Measurements from ENCODE around the gene PPP4R1. TPM values are rescaled to one million over a fixed set of nuclear protein-coding genes. Genes with fewer than 3 reads are reported as not detected.

The PPP4R1 gene
- total RNA-seq, 1 donor from 2014 or later: 136 TPM

DNA sequence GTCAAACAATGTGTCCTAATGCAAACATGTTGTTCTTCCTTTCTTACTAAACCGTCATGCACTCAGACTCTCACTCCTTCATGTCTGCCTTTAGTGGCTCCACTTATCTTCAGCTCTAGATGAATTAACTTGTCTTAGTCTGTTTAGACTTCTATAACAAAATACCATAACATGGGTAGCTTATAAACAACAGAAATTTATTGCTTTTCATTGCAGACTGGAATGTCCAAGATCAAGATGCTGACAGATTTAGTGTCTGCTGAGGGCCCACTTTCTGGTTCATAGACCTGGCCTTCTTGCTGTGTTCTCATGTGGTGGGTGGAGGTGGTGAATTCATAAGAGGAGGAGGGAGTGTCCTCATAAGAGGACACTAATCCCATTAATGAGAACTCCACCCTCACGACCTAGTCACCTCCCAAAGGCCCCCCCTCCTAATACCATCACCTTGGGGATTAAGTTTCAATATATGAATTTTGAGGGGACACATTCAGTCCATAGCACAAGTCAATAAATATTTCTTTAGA, 106.7 kb downstream of the PPP4R1 start:
- Mint-ChIP-seq H3K9me3 (ENCODE audit: unreplicated experiment) (no peaks in the 10 kb centered on the region), H3K4me1 (ENCODE audit: low read depth, unreplicated experiment) (peaks cover 9% of the 10 kb centered on the region), H3K27ac (ENCODE audit: unreplicated experiment) (no peak overlapping the region), H3K27me3 (ENCODE audit: unreplicated experiment) (no peaks in the 10 kb centered on the region), H3K36me3 (ENCODE audit: unreplicated experiment) (peaks cover 9% of the 10 kb centered on the region), H3K4me3 (ENCODE audit: unreplicated experiment) (no peak overlapping the region)
- DNase-seq: no peak
- no peak for TF ChIP-seq CTCF (IDR thresholded peaks at IDR 0.05; ENCODE audit: partially characterized antibody, unreplicated experiment)

- no peaks in the 10 kb centered on the region for H3K9me3 Mint-ChIP-seq (ENCODE audit: unreplicated experiment)
- peaks cover 16% of the 10 kb centered on the region for H3K36me3 Mint-ChIP-seq (ENCODE audit: unreplicated experiment)
- peak overlapping the region; percentile 21 for H3K4me3 Mint-ChIP-seq (ENCODE audit: unreplicated experiment)
- peak overlapping the region; percentile 80 for H3K27ac Mint-ChIP-seq (ENCODE audit: unreplicated experiment)
- no peak for DNase-seq
- no peak for TF ChIP-seq CTCF (IDR thresholded peaks at IDR 0.05; ENCODE audit: partially characterized antibody, unreplicated experiment)
- peaks cover 9% of the 10 kb centered on the region for H3K4me1 Mint-ChIP-seq (ENCODE audit: low read depth, unreplicated experiment)
- H3K27me3 Mint-ChIP-seq (ENCODE audit: unreplicated experiment): no peaks in the 10 kb centered on the region
Observed at GRCh38 chr18:9506046-9506792, 108.1 kb downstream of the PPP4R1 start.

Other genes with a start within 250 kb of the PPP4R1 start
- 38.1 TPM for gene RALBP1, start 139.0 kb downstream of the PPP4R1 start, total RNA-seq (ENCODE audit: unreplicated experiment)
- gene RAB31, start 93.7 kb upstream of the PPP4R1 start, total RNA-seq (ENCODE audit: unreplicated experiment): 4.1 TPM

Data from glutamatergic neuron (in vitro differentiated cells).